Measurements from ENCODE around the gene PTGES3.
"Not testable (repeated sequence)": the region's sequence is repeated elsewhere in the genome, so short reads cannot be mapped to it uniquely, and the experiment has no call there.

- TF ChIP-seq POLR2A, CTCF (IDR thresholded peaks at IDR 0.05): not testable (repeated sequence)
These were observed 38.2 kb upstream of the PTGES3 start for GRCh38 chr12:56726196-56726675.

Data from testis (tissue), 2 donors.